Measurements from ENCODE around the gene PXMP2. TPM values are rescaled to one million over a fixed set of nuclear protein-coding genes. Genes with fewer than 3 reads are reported as not detected.

Gene PXMP2
- polyA plus RNA-seq, 4 donors: 43.5 to 61.2 (median 56.7) TPM

DNA sequence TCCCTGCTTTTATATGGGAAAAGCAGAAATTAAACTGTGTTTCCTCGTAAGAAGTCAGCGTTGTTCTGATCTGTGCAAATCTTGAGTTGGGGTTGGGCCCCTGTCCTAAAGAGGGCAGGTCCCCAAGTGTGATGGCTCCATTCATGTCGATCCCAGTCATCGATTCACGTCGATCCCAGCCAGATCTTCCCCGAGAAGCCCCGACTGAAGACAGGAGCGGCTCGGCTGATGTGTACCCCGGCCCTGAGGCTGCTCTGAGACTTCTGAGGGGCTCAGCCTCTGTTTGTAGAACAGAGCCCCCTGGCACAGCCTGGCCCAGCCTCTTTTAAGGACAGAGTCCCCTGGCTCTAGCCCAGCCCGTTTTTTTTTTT, 32.6 kb downstream of the PXMP2 start:
- DNase-seq (ENCODE audit: low read depth in 4 of 4, low spot score in 3 of 4): no peak

DNA sequence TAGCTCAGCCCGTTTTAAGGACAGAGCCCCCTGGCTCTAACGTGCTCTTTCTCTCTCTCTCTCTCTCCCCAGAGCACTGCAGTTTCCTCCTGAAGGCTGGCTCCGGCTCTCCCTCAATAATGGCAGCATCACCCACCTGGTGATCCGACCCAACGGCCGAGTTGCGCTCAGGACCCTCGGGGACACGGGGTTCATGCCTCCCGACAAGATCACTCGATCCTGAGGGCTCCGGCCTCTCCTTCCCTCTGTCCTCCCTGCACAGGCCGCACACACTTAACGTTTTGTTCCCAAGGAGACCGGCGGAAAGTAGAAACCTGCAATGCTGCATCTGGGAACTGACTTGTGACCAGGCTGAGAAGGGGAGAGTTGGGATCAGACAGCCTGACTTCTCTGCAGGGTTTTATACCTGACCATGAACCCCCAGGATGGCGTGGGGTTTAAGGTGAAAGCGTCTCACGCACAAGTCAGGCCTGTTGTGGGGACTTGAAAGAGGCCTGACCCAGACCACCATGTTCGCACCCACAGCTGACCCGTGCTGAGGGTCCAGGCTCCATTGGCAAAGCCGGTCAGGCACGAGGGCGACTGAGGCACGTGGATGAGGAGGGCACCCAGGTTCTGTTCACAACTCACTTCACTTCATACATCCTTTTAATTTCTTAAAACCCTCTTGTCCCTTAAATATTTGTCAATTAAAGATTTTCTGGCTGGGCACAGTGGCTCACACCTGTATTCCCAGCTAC, 33.4 kb downstream of the PXMP2 start:
- DNase-seq (ENCODE audit: low read depth in 4 of 4, low spot score in 3 of 4): no peak

DNA sequence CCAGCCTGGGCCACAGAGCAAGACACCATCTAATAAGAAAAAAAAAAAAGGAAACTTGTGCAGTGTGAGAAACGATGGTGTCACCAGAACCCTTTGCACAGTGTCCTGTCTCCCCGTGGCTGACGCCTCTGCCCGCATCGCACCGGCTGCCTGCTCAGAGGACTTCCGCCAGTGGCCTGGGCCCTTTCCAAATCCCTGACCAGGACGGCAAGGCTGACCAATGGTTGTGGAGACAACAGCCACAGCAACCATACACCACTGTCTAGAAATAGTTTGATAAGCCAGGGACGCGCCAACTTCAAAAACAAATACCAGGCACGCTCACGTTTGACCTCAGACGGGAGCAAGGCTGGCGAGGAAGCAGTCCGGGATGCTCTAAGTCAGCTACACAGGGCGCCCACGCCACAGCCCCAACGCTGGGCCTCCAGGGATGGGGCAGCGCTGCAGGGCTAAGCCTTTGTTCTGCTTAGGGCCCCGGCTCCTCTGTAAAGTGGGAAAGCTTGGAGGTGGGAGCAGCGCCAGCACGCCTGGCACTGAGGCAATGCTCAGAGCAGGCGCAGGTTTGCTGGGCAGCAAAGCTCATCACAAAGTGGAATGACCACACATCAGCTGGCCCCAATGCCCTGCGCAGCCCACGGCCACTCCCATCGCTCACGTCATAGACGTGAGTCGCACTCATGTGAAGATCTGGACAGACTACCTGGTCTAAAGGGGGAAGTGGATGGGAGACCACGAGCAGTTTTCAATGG, 35.8 kb downstream of the PXMP2 start:
- DNase-seq (ENCODE audit: low read depth in 4 of 4, low spot score in 3 of 4): no peak

DNA sequence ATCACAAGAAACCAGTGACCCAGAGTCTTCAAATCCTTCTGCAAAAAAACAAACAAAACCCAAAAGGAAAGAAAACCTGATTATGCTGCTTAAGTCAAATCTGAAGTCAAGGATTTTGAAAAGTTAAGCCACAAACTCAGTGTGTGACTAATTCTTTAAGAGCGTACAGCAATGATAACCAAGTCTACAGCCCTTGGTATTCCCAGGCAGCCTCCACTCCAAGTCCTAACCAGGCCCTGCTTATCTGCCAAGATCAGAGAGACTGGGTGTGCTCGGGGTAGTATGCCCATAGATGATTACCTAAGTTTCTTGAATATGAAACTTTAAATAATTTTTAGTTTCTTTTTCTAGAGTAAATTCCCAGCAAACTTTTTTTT, 36.4 kb downstream of the PXMP2 start:
- no peak for DNase-seq (ENCODE audit: low read depth in 4 of 4, low spot score in 3 of 4)

DNA sequence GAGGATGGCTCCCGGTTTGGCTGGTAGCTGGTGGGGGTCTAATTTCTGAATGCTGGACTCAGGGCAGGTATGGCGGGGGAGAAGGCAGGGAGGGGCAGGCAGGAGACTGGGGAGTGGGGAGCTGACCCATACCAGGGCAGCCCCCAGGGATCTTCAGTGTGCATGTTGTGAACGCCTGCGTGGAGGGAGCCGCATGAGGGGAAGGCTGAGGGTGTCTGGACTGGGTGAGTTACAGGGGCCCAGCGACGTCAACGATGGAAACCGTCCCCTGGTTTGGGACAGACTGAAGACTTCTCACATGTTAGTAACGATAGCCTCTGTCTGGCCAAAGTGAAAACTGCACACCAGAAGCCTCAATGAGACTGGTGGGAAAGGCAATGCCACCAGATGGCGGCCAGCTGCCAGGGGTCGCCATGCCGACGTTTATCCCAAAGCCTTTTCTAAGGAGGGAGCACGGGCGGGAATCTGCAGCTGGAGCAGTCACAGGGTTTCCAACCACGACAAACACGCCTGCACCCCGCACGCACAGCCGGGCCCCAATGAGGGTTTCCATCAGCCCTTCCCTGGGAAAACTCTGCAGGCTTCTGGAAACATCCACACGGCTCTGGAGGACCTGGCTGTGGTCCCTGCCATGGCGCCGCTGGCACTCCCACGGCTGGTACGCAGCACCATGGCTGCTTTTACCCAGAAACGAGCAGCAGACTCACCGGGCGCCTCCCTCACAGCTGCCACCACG, 37.3 kb downstream of the PXMP2 start:
- no peak for DNase-seq (ENCODE audit: low read depth in 4 of 4, low spot score in 3 of 4)

DNA sequence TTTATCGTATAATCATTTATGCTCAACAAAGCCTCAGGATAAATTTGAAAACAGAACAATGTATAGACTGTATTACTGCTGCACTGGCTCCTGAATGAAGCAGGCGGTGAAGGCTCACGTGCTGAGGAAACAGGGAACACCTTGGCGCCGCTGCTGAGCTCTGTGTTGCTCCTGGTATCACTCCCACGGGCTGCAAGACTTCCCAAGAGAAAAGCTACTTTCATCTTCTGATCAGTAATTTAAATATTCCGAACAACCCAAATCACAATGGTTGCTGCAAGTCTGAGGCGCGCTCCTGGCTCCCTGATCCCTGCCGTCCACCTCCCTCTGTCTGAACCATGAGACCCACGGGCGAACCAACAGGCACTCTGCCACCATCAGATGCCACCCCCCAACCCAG, 39.0 kb downstream of the PXMP2 start:
- DNase-seq (ENCODE audit: low read depth in 4 of 4, low spot score in 3 of 4): no peak

DNA sequence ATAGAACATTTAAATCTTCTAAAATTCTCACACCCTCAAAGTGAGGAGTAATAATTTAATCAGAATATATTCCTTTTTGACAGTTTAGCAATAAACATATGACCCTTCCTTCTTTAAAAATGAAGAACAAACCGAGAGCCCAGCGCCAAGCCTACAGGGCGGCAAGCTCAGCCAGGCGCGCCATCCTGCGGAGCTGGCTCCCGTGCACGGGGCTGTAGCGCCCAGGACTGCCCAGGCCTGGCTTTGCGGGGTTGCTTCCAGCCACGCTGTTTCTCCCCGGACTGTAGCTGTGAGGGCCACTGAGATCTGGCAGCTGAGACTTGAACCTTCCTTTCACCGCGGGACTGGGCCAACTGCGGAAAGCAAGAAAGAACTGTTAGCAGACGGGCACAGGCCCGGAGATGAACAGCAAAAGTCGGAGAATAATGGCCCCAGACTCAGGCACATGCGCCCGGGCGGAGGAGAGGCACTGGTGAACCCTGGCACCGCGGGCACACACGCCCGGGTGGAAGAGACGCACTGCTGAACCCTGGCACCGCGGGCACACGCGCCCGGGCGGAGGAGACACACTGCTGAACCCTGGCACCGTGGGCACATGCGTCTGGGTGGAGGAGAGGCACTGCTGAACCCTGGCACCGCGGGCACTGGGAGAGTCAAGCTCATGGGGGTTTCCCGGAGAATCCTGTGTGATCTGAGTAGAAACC, 39.9 kb downstream of the PXMP2 start:
- no peak for DNase-seq (ENCODE audit: low read depth in 4 of 4, low spot score in 3 of 4)

DNA sequence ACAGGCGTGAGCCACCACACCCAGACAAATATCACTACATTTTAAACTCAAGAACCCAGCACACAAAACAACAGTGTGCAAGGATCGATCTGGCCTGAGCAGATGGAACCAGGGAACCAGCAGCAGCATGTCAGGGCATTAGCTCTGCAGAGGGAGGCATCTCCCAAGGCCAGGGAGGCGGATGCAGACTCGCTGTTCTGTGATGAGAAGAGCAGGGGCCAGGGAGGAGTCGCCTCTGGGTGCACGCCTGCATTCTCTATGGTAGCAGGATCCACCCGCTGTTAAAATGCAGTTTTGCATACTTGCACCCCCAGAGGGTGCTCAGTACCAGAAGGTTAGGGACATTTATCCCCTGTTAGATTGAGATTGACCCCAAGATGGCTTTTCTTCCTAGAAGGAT, 41.1 kb downstream of the PXMP2 start:
- DNase-seq (ENCODE audit: low read depth in 4 of 4, low spot score in 3 of 4): no peak

DNA sequence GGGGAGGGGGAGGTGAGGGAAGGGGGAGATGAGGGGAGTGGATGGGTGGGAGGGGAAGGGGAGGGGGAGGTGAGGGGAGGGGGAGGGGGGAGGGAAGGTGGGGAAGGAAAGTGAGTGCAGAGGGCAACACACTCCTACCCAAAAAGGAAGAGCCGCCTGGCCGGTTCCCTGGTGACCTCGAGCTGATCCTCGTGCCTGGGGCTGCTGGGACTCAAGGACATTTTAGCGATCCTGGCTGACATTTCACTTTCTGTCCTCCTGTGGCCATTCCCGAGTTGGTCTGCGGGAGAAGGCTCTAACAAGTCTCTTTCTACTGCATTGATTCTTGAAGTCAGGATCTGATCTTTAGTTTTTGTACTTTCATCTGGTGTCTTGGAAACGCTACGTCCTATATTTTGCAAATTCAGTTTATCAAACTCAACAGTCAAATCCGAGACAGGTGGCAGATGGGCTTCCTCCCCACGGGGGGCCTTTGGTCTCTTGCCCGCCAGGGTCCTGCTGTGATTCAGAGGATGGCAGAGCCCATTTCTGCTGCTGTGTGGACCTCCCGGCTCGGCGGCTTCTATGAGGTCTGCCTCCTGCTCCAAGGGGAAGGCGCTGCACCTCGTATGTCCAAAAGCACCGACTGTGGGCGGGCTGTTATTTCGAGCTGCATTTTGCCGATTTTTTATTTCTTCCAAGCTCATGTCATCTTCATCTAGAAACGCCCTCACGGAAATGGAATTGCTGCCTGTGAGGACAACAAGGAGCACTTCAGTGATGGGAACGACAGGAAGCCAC, 42.3 kb downstream of the PXMP2 start:
- no peak for DNase-seq (ENCODE audit: low read depth in 4 of 4, low spot score in 3 of 4)

DNA sequence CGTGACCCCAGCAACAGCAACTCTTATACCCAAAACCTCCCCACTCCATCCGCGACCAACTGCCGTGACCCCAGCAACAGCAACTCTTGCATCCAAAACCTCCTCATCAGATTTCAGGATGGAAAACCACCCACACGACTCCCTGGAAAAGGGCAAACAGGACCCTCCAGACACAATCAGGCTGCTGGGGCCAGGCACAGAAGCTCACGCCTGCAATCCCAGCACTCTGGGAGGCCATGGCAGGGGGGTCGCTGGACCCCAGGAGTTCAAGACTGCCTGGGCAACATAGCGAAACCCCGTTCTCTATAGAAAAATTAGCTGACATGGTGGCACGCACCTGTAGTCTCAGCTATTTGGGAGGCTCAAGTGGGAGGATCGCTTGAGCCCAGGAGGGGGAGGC, 43.0 kb downstream of the PXMP2 start:
- DNase-seq (ENCODE audit: low read depth in 4 of 4, low spot score in 3 of 4): no peak

DNA sequence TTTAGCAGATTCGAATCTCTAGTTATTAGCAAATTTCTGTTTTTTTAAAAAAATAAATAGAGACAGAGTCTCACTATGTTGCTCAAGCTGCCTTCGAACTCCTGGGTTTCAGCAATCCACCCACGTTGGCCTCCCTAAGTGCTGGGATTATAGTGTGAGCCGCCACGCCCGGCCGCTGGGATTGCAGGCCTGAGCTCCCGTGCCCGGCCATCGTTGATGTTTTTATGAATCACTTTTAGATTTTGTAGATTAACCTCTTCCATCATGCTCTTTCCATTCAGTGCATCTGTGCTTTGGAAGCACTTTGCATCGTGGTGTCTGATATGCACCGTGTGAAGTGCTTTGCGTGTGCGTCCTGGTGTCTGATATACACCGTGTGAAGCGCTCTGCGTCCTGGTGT, 44.2 kb downstream of the PXMP2 start:
- no peak for DNase-seq (ENCODE audit: low read depth in 4 of 4, low spot score in 3 of 4)

DNA sequence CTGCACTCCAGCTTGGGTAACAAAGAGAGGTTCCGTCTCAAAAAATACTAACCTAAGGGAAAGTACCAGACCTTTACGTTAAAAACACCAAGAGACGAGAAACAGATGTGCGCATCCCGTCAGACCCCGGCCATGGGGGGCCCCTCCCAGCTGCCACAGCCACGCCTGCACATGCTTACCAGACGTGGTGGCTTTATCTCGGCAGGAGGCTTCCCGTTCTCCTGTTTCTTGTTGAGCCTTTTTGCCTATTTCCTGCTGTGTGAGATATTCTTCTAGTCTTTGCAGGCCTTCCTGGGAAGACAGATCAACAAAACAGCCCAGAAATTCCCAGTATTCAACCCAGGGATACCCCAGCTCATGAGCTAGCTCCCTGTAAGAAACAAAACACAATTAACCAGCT, 46.8 kb downstream of the PXMP2 start:
- no peak for DNase-seq (ENCODE audit: low read depth in 4 of 4, low spot score in 3 of 4)

DNA sequence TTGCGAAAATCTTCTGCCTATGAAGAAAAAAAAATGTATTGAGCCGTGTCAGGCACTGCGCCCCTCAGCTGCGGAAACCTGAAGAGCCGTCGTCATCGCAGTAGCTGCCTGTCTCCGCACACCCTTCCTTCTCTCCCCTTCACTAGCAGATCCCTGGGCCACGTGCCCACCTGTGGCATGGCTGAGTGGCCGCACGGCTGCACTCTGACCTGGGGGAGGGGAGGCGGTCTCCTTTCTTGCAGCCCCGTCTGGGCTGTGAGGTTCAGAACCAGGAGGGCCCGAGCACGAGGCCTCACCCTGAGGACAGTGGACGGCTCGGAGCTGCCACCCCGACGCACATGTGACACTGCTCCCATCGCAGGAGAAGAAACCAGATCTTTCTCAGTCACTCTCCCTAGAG, 48.1 kb downstream of the PXMP2 start:
- no peak for DNase-seq (ENCODE audit: low read depth in 4 of 4, low spot score in 3 of 4)

DNA sequence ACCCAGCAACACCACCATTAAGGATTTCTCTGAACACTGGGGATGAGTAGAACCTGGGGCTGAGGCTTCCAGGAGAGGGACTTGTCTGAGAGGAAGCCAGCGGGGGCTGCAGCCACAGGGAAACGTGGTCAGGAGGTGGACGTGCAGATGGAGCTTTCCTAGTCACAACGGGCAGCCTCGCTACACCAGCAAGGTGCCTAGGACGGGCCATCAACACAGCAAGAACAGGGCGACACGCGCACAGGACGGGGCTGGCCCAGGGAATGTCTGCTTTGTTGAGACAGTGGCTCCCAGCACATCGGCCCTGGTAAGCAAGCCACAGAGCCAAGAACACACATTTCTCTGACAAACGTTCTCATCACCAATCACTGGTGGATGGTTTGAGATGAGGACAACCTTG, 49.0 kb downstream of the PXMP2 start:
- DNase-seq (ENCODE audit: low read depth in 4 of 4, low spot score in 3 of 4): no peak

DNA sequence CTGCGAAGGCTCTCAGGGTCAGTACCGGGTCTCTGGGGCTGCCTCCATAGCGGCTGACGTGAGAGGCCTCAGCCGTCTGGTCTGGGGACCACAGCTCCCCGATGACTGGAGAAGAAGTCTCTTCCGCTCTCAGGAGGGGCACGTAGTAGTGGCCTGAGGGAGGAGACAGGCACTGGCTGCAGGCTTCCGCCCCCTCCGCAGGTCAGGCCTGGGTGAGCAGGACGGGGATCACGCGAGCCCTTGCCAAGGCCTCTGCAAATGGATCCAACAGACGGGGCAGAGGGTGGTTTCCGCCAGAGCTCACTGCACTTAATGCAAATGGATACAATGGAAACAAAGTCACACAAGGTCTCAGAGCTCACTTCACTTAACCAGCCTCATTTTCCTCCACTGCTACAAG, 49.5 kb downstream of the PXMP2 start:
- DNase-seq (ENCODE audit: low read depth in 4 of 4, low spot score in 3 of 4): no peak

DNA sequence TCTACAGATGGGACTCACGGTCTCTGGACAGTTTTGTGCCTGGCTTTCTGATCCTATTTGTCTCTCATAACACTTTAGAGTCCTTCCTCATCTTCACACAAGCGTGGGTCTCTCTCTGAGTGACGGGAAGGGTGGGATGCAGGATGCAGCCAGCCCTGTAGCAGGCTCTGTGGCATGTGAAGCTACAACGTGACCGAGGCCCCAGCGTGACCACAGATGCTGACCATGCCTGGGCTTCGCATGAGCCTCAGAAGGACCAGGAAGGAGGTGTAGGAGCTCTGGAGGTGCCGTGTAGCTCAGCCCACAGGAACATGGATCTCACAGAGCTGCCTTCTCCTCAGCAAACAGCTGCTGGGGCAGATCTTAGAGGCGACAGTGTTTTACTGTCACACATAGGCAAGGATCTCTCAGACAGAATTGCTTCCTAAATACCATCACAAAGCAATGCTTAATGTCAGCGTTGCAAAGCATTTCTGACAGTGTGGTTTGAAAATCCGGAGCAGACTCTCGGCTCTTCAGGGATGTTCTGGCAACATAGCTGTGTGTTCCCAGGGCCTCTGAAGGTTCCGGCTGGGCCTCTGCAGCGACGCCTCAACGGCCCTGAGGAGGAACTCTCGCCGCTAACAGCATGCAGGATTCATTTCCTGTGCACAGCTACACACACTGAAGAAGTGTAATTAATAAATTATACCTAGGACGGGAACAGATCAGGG, 52.4 kb downstream of the PXMP2 start:
- no peak for DNase-seq (ENCODE audit: low read depth in 4 of 4, low spot score in 3 of 4)

DNA sequence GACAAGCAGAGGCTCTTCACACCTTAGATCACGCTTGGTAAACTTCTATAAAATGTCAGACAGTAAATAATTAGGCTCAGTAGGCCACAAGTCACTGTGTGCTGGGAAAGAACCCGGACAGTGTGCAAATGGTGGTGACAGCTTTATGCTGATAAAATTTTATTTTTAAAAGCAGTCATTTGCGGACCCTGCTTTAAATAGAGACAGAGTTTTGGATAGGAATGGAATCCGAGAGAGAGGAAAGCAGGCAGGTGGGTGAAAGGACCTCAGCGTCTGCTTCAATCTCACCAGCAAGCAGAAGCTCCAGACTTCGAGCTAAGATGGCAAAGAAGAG, 52.9 kb downstream of the PXMP2 start:
- DNase-seq (ENCODE audit: low read depth in 4 of 4, low spot score in 3 of 4): no peak

DNA sequence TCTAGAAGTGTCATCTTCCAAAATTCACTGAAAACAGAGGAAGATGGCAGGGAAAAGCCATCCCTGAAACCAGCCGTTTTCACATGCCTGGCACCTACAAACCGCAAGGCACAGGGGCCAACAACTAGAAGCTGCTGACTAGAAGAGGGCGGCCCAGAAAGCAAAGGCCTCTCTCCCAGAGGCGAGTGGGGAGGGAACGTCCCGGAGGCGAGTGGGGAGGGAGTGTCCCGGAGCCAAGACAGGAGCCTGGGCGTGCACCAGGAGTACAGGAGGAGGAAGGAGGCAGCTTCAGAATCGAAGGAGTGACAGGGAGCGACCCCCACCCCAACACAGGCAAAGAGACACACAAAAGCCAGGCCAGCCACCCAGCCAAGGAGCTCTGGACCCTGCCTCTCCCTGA, 53.3 kb downstream of the PXMP2 start:
- no peak for DNase-seq (ENCODE audit: low read depth in 4 of 4, low spot score in 3 of 4)

DNA sequence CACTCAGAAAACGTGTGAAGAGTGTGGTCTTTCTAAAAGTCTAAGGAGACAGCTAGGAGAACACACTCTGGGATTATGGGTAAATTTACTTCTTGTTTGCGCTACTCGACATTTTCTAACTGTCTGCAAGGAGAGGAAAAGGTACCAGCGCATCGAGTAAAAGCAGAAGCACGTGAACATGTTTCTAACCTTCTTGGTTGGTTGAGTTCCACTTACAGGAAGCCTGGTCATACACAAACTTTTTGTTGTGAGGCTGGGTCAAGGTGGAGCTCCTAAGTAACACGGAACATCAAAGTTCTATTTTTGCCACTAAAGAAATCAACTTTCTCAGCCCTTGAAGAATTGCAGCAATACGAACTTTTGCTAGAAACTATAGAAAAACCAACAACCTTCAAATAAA, 54.2 kb downstream of the PXMP2 start:
- DNase-seq (ENCODE audit: low read depth in 4 of 4, low spot score in 3 of 4): no peak

DNA sequence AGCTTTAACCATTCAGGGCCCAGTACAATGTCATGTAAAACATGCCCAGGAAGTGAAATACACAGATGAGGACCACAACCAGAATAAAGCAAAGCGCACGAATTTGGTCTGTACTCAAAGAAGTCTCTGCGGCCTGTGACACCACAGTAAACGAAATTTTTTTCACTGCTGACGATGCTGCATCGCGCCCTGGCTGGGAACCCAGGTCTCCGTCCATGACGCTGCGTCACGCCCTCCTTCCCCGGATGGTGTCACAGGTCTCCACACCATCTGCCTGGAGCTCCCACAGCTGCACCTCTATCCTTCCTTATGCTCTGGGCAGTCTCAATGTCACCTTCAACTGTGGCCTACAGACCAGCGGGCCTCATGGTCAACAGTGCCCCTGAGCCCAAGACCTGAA, 56.4 kb downstream of the PXMP2 start:
- DNase-seq (ENCODE audit: low read depth in 4 of 4, low spot score in 3 of 4): no peak
